ENCODE measurements around the gene VSTM2L. TPM values are rescaled to one million over a fixed set of nuclear protein-coding genes. Genes with fewer than 3 reads are reported as not detected.

The VSTM2L gene
- total RNA-seq, 4 donors from 2014 or later = 0.37 to 0.94 (median 0.62) TPM

DNA sequence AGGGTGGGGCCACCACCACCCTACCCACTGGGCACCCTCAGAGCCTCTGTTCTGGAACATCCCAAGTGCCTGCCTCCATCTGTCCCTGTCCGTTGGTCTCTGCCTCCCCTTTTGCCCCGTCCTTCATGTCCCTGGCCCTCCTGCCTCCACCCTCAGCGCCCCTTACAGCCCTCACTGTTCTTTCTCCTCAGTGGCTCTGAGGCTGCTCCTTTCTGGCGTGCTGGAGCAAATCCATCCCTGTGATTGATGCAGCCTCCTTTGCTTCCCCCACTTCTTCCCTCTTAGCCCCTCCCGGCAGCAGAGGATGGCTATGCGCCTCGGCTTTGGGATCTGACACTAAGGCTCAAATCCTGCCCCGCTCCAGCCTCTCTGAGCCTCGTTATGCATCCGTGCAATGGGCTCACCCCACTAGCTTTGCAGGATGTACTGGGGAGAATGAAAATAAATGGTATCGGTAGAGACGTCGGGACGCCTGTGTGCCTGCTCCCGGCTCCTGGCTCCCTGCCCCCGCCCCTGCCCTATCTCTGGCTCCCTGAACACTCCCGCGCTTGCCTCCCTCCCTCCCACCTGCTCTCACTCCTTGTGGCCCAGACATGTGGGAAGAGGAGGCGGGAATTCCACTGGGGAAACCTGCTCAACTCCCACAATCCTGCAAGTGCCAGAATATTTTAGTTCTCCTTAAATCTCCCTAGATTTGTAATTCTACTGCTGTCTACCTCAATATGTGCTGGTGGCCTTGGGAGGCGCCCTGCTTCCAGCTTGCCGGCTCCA lies 13.1 kb downstream of the VSTM2L start:
- TF ChIP-seq, protein P1, sequence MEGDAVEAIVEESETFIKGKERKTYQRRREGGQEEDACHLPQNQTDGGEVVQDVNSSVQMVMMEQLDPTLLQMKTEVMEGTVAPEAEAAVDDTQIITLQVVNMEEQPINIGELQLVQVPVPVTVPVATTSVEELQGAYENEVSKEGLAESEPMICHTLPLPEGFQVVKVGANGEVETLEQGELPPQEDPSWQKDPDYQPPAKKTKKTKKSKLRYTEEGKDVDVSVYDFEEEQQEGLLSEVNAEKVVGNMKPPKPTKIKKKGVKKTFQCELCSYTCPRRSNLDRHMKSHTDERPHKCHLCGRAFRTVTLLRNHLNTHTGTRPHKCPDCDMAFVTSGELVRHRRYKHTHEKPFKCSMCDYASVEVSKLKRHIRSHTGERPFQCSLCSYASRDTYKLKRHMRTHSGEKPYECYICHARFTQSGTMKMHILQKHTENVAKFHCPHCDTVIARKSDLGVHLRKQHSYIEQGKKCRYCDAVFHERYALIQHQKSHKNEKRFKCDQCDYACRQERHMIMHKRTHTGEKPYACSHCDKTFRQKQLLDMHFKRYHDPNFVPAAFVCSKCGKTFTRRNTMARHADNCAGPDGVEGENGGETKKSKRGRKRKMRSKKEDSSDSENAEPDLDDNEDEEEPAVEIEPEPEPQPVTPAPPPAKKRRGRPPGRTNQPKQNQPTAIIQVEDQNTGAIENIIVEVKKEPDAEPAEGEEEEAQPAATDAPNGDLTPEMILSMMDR (IDR thresholded peaks at IDR 0.05) = no peak
- DNase-seq (ENCODE audit: low spot score) = no peak
- peak; percentile 12 for ATAC-seq (ENCODE audit: low FRiP score)

DNA sequence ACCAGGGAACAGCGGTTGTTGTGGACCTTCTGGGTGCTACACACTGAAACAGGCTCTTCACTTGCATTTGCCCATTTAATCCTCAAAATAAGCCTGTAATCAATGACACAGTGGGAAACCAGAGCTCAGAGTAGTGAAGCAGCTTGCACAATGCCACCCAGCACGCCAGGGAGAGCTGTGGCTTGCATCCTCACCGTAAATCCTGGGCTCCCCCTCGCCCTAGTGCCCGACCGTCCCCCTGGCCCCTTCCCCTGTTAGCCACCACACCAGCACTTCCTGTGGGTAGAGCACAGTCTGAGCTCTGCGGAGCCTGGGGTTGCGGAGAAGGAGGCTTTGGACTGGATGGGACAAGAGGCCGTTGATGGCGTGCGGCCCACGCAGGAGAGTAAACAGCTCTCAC lies 14.5 kb downstream of the VSTM2L start:
- TF ChIP-seq, protein P1 (IDR thresholded peaks at IDR 0.05) = no peak
- no peak for DNase-seq (ENCODE audit: low spot score)
- ATAC-seq (ENCODE audit: low FRiP score) = no peak

GRCh38 chr20:37918035-37918434 lies 15.1 kb downstream of the VSTM2L start:
- DNase-seq (ENCODE audit: low spot score) (no peak), ATAC-seq (ENCODE audit: low FRiP score) (no peak)
- TF ChIP-seq, protein P1 (IDR thresholded peaks at IDR 0.05) = no peak

- no peak for DNase-seq (ENCODE audit: low spot score)
- TF ChIP-seq, protein P1 (IDR thresholded peaks at IDR 0.05) = no peak
Measured at GRCh38 chr20:37919389-37920040, 16.6 kb downstream of the VSTM2L start.

DNA sequence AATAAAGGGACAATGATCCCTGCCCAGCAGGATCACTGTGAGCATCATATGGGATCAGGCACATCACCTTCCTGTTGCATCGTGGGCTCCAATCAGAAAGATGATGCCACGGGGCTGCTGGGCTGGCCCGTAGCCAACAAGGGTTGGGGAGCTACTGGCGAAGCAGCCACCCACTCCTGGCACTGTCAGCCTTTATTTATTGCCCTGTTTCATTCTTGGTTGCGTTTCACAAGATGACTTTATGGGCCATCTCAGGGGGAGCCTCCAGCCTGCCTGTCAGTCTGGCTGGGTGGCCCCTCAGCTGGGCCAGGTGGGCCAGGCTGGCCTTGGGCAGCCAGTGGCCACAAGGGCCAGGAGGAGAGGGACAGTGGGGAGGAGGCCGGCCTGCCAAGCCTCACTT lies 17.3 kb downstream of the VSTM2L start:
- TF ChIP-seq, protein P1 (IDR thresholded peaks at IDR 0.05) = no peak
- DNase-seq (ENCODE audit: low spot score) (no peak), ATAC-seq (ENCODE audit: low FRiP score) (no peak)

More at GRCh38 chr20:37919389-37920040, 16.6 kb downstream of the VSTM2L start:
- ATAC-seq (ENCODE audit: low FRiP score) = no peak

- no peak for DNase-seq (ENCODE audit: low spot score)
- no peak for ATAC-seq (ENCODE audit: low FRiP score)
- TF ChIP-seq, protein P1 (IDR thresholded peaks at IDR 0.05) = no peak
Measured at GRCh38 chr20:37920679-37921322, 17.9 kb downstream of the VSTM2L start.
